Activated CD8-positive, alpha-beta memory T cell treated with anti-CD3 and anti-CD28 coated beads for 48 hours (primary cell): ENCODE data around the gene ELN.
"Not testable (repeated sequence)": the region's sequence is repeated elsewhere in the genome, so short reads cannot be mapped to it uniquely, and the experiment has no call there.

Experiments used
- DNase-seq, 3 experiments: peaks; one replicate each; pipeline ENCODE4 v3.0.0-alpha.2; 2020; ENCODE audit warnings: low read depth in 2 of 3, low spot score in 2 of 3

The ELN gene

GRCh38 chr7:74000489-74001149 is 27.4 kb upstream of the ELN start:
- DNase-seq: no peak

- DNase-seq: no peak
Measured at GRCh38 chr7:74001150-74001494, 26.9 kb upstream of the ELN start.

- DNase-seq: peak in 1 of 3 experiments; percentile 8
Measured at GRCh38 chr7:74002474-74003017, 25.4 kb upstream of the ELN start.

GRCh38 chr7:74003621-74004020 is 24.4 kb upstream of the ELN start:
- DNase-seq: no peak

- DNase-seq: no peak
Measured at GRCh38 chr7:74006032-74006431, 21.9 kb upstream of the ELN start.

GRCh38 chr7:74006451-74007241 is 21.3 kb upstream of the ELN start:
- DNase-seq: no peak

GRCh38 chr7:74007242-74007567 is 20.8 kb upstream of the ELN start:
- no peak for DNase-seq

- DNase-seq: no peak
Measured at GRCh38 chr7:74008687-74009086, 19.3 kb upstream of the ELN start.

GRCh38 chr7:74009719-74010118 is 18.3 kb upstream of the ELN start:
- no peak for DNase-seq

GRCh38 chr7:74010407-74010806 is 17.6 kb upstream of the ELN start:
- no peak for DNase-seq

GRCh38 chr7:74011421-74011820 is 16.6 kb upstream of the ELN start:
- not testable (repeated sequence) for DNase-seq

GRCh38 chr7:74012842-74013249 is 15.1 kb upstream of the ELN start:
- DNase-seq: no peak

GRCh38 chr7:74013539-74014272 is 14.3 kb upstream of the ELN start:
- no peak for DNase-seq

- no peak for DNase-seq
Measured at GRCh38 chr7:74014931-74015330, 13.0 kb upstream of the ELN start.

GRCh38 chr7:74015670-74016069 is 12.3 kb upstream of the ELN start:
- DNase-seq: no peak

- DNase-seq: no peak
Measured at GRCh38 chr7:74017125-74017524, 10.8 kb upstream of the ELN start.

- no peak for DNase-seq
Measured at GRCh38 chr7:74018246-74018895, 9.6 kb upstream of the ELN start.

- no peak for DNase-seq
Measured at GRCh38 chr7:74019149-74019548, 8.8 kb upstream of the ELN start.

- DNase-seq: no peak
Measured at GRCh38 chr7:74020390-74020789, 7.6 kb upstream of the ELN start.

- no peak for DNase-seq
Measured at GRCh38 chr7:74021546-74022320, 6.2 kb upstream of the ELN start.

- no peak for DNase-seq
Measured at GRCh38 chr7:74022507-74022906, 5.5 kb upstream of the ELN start.
